RWPE2 (cell line): Measurements from ENCODE around the gene LRCH1.

Experiments
- ATAC-seq: fragments of 200-7000 bp; cut with Tn5 transposase; 3 replicates; pipeline ENCODE4 v1.9.1; 2021; ENCODE audit warnings: low read depth
- DNase-seq: peaks from one replicate; pipeline ENCODE4 v3.0.0-alpha.2; 2020; ENCODE audit warnings: low spot score
- H3K27ac ChIP-seq: fragments of 450-650 bp; 2 replicates; pipeline ENCODE4 v1.5.1; 2017; ENCODE audit warnings: mild to moderate bottlenecking; ENCODE audit not compliant: poor library complexity, severe bottlenecking
- H3K27me3 ChIP-seq: fragments of 250-450 bp; sonication (Bioruptor Pico); 2 replicates; pipeline ENCODE4 v1.5.1; 2021; ENCODE audit warnings: mild to moderate bottlenecking, moderate library complexity; ENCODE audit not compliant: insufficient read depth, poor library complexity, severe bottlenecking
- H3K36me3 ChIP-seq: fragments of 250-450 bp; sonication (Bioruptor Pico); 2 replicates; pipeline ENCODE4 v1.5.1; 2020; ENCODE audit warnings: low read depth, mild to moderate bottlenecking, moderate library complexity
- H3K4me1 ChIP-seq: fragments of 250-450 bp; sonication (Bioruptor Pico); 2 replicates; pipeline ENCODE4 v1.5.1; 2021; ENCODE audit warnings: mild to moderate bottlenecking, moderate library complexity; ENCODE audit not compliant: insufficient read depth, poor library complexity, severe bottlenecking
- H3K4me3 ChIP-seq: fragments of 250-450 bp; sonication (Bioruptor Pico); 2 replicates; pipeline ENCODE4 v1.5.1; 2021; ENCODE audit warnings: mild to moderate bottlenecking, moderate library complexity; ENCODE audit not compliant: severe bottlenecking
- H3K9me3 ChIP-seq: fragments of 250-450 bp; sonication (Bioruptor Pico); 2 replicates; pipeline ENCODE4 v1.5.1; 2021; ENCODE audit warnings: mild to moderate bottlenecking, moderate library complexity; ENCODE audit not compliant: severe bottlenecking
- TF ChIP-seq, protein P1 (sequence below): fragments of 450-650 bp; IDR thresholded peaks from one replicate; pipeline ENCODE4 v1.5.1; 2017; ENCODE audit warnings: mild to moderate bottlenecking, moderate library complexity; ENCODE audit not compliant: poor library complexity, severe bottlenecking

LRCH1 gene

DNA sequence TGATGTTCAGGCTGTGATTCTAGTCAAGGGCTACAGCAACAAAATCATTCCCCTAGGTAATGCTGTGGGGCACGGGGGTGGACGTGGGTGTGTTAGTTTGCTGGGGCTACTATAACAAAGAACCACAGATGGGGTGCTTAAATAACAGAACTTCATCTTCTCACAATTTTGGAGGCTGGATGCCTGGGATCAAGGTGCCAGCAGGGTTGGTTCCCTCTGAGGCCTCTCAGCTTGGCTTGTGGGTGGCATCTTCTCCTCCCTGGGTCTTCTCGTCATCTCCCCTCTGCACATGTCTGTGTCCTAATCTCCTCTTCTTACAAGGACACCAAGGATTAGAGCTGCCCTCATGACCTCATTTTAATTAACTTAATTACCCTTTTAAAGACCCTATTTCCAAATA lies 129.0 kb downstream of the LRCH1 start:
- Histone ChIP-seq H3K9me3 (no peaks in the 10 kb centered on the region), H3K27ac (no peak overlapping the region), H3K36me3 (0 out of 2 replicates have a peak, but pooled peaks cover under 1% of the 10 kb centered on the region), H3K27me3 (no peaks in the 10 kb centered on the region), H3K4me1 (no peaks in the 10 kb centered on the region), H3K4me3 (no peak overlapping the region)
- ATAC-seq (no peak), DNase-seq (no peak)
- TF ChIP-seq, protein P1, sequence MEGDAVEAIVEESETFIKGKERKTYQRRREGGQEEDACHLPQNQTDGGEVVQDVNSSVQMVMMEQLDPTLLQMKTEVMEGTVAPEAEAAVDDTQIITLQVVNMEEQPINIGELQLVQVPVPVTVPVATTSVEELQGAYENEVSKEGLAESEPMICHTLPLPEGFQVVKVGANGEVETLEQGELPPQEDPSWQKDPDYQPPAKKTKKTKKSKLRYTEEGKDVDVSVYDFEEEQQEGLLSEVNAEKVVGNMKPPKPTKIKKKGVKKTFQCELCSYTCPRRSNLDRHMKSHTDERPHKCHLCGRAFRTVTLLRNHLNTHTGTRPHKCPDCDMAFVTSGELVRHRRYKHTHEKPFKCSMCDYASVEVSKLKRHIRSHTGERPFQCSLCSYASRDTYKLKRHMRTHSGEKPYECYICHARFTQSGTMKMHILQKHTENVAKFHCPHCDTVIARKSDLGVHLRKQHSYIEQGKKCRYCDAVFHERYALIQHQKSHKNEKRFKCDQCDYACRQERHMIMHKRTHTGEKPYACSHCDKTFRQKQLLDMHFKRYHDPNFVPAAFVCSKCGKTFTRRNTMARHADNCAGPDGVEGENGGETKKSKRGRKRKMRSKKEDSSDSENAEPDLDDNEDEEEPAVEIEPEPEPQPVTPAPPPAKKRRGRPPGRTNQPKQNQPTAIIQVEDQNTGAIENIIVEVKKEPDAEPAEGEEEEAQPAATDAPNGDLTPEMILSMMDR, result no peak

DNA sequence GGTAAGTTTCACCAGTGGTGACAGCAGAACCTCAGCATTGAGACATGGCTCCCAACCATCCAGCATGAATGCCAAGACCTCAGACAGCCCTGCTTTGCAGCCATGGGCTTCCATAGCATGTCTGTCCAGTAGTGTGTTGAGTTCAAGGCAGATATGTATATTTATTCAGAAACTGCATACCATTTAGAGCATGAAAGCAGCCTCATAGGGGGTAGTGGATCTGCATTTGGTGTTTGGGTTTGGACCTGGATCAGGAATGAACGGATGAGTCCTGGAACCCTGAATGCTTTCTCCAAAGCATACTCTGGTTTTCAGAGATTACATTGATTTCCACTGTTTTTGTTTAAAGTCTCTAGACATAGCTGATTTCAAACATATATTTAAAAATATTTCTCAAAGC lies 129.7 kb downstream of the LRCH1 start:
- H3K4me1 ChIP-seq, result peaks cover 4% of the 10 kb centered on the region
- H3K4me3 ChIP-seq, result no peak overlapping the region
- no peak for ATAC-seq
- H3K36me3 ChIP-seq, result 0 out of 2 replicates have a peak, but pooled peaks cover 7% of the 10 kb centered on the region
- H3K9me3 ChIP-seq, result no peaks in the 10 kb centered on the region
- no peak for DNase-seq
- no peaks in the 10 kb centered on the region for H3K27me3 ChIP-seq
- no peak overlapping the region for H3K27ac ChIP-seq
- TF ChIP-seq, protein P1, result no peak

DNA sequence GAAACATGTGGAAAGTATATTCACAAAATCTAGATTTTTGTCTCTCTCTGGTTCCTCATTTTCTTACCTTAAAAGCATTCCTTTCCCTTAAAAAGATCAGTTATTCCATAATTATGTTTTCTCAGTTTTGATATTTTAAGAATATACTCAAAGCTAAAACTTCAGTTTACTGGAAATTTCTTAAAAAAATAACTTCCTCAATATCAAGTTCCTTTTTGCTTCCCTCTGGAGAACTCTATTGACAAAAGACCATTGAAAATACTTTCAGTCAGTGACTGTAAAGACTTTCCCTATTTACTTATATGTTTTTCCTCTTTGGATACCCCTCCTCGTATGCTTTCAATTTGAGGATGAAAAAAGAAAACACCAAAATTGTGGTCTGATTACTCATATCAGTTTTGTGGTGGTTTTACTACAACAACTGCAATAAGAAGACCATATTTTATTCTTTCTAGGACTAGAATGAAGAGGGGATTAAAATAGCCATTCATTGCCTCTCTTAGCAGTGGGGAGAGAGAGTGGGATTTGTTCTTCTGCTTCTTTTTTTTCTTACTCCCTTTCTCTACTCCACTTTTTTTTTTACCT lies 130.8 kb downstream of the LRCH1 start:
- Histone ChIP-seq H3K27ac (no peak overlapping the region), H3K9me3 (no peaks in the 10 kb centered on the region), H3K4me1 (peaks cover 4% of the 10 kb centered on the region), H3K4me3 (no peak overlapping the region), H3K36me3 (peaks cover 16% of the 10 kb centered on the region), H3K27me3 (no peaks in the 10 kb centered on the region)
- DNase-seq (no peak), ATAC-seq (no peak)
- TF ChIP-seq, protein P1, result no peak

DNA sequence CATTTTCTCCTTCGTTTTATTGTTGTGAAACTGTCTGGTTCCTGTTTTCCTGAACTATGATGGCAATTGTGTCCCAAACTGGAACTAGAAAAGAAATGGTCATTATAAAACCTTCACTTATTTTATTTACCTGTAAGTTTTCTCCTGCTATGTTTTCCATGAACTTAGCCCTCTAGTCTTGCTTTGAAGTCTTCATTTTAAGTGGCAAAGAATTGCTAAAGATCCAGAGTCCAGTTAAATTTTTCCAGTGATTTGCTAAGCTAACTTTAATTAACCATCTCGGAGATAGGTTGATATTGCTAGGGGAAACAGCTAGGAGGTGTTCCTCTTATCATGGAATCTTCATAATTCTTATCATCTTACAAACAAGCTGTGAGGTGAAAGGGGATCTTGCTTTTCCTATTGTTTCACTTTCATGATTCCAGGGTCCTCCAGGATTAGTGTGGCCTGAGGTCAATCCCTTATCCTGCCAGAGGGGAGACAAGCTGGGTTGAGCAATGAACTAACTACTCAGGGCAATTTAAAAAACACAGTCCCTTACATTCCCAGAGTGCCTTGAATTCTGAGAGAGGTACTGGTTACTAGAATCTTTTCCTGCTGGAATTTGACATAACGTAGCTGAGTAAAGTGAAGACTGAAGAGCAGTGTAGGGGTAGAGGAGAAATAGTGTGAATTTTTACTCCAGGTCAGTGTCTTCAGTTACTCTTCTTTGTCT lies 131.5 kb downstream of the LRCH1 start:
- H3K4me1 ChIP-seq, result peaks cover 4% of the 10 kb centered on the region
- DNase-seq, result no peak
- H3K9me3 ChIP-seq, result no peaks in the 10 kb centered on the region
- ATAC-seq, result no peak
- TF ChIP-seq, protein P1, result no peak
- no peak overlapping the region for H3K4me3 ChIP-seq
- H3K27me3 ChIP-seq, result no peaks in the 10 kb centered on the region
- H3K36me3 ChIP-seq, result peaks cover 23% of the 10 kb centered on the region
- no peak overlapping the region for H3K27ac ChIP-seq
